Duodenal mucosa (tissue), 2 donors: ENCODE results near the gene OR2AP1.

Source experiments
- H3K27ac ChIP-seq: one replicate; pipeline ENCODE4 v1.7.0; 2013; ENCODE audit warnings: low read depth, low read length
- H3K27me3 ChIP-seq, 2 donors: one replicate each; pipeline ENCODE4 v1.7.0; 2013; ENCODE audit warnings: low read length in 2 of 2, control low read depth in 1 of 2; ENCODE audit not compliant: insufficient read depth in 2 of 2, control insufficient read depth in 1 of 2
- H3K36me3 ChIP-seq, 2 donors: one replicate each; pipeline ENCODE4 v1.7.0; 2013; ENCODE audit warnings: low read length in 2 of 2, control low read depth in 1 of 2; ENCODE audit not compliant: insufficient read depth in 2 of 2, control insufficient read depth in 1 of 2
- H3K4me1 ChIP-seq, 2 donors: one replicate each; pipeline ENCODE4 v1.7.0; 2013; ENCODE audit warnings: low read length in 2 of 2, control low read depth in 1 of 2; ENCODE audit not compliant: insufficient read depth in 2 of 2, control insufficient read depth in 1 of 2
- H3K4me3 ChIP-seq, 2 donors: one replicate each; pipeline ENCODE4 v1.7.0; 2013; ENCODE audit warnings: low read length in 2 of 2, low read depth in 1 of 2
- H3K9ac ChIP-seq, 2 donors: one replicate each; pipeline ENCODE4 v1.7.0; 2013; ENCODE audit warnings: low read length in 2 of 2, low read depth in 1 of 2
- H3K9me3 ChIP-seq, 2 donors: one replicate each; pipeline ENCODE4 v1.7.0; 2013; ENCODE audit warnings: low read length in 2 of 2, control low read depth in 1 of 2; ENCODE audit not compliant: control insufficient read depth in 1 of 2

OR2AP1 gene

DNA sequence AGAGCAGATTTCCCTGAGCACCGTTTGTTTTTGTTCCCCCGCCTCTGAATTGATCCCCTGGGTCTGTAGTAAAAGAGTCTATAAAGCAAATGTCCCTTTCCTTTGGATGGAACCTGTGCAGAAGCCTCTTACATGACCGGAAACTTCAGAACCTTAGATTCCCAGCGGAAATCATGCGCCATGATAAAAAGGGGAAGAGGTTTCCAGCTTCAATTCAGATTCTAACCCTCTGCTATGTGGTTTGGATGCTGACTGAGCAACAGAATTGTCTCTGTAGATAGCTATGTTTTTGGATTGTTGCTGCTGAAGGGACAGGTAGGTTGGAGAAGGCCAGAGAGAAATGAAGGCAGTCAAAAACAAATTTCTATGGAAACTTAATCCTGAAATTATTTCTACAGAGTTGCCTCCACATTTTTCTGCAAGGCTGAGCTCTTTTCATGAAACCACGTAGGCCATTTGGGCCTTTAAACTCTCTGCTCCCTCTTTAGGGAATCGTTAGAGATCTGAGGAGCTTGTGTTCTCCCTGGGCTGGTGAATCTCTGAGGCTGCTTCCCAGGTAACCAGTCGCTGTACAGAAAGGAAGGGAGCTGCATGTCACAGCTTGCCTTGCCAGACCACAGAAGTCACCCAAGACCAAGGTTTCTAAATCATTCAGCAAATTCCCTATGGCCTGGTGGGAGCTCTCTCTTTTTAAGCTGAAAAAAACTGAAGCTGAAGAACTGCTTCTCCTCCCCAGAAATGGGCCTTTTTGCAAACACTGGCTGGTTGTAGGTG lies 35.7 kb downstream of the OR2AP1 start:
- Histone ChIP-seq H3K4me1 (no peaks in the 10 kb centered on the region), H3K27me3 (no peaks in the 10 kb centered on the region), H3K36me3 (no peaks in the 10 kb centered on the region), H3K4me3 (no peak overlapping the region), H3K27ac (no peak overlapping the region), H3K9me3 (no peaks in the 10 kb centered on the region), H3K9ac (no peak overlapping the region)

DNA sequence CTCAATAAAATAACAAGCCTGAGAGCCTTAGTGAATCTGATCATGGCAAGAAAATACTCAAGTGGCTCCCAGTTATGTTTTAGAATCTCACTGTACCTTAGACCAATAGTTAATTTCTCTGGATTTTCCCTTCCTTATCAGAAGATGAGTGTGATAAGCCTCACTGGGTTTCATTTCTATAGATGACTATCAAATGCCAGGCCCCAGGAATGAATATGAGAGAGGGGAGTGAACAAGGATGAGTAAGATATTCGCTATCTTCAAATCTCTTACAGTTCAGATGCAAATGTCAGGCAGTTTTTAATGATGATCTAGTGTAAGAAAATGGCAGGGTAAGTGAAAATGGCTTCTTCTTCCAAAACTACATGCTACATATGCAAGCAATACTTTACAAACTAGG lies 38.3 kb downstream of the OR2AP1 start:
- Histone ChIP-seq H3K4me1 (no peaks in the 10 kb centered on the region), H3K4me3 (no peak overlapping the region), H3K36me3 (no peaks in the 10 kb centered on the region), H3K27ac (no peak overlapping the region), H3K9ac (no peak overlapping the region), H3K27me3 (no peaks in the 10 kb centered on the region), H3K9me3 (peaks cover 4 to 5% of the 10 kb centered on the region in 2 donors)

DNA sequence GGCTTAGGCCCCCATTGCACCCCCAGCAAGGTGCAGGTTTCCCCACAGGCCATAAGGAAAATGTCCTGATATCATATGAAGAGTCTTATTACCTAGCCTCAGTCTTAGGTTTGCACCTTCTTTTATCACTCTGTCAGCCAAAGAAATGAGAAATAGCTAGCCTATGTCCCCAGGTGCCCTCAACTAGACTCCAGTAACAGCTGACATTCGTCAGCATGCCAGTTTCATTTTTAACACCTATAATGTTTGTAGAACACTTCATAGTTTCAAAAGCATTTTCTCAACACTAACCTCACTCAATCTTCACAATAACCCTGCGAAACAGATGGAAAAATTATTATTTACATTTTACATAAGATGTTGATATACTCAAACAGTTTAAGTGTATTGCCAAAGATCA lies 40.4 kb downstream of the OR2AP1 start:
- no peak overlapping the region for H3K9ac ChIP-seq
- H3K36me3 ChIP-seq = no peaks in the 10 kb centered on the region
- no peaks in the 10 kb centered on the region for H3K4me1 ChIP-seq
- no peak overlapping the region for H3K4me3 ChIP-seq
- H3K27me3 ChIP-seq = no peaks in the 10 kb centered on the region
- peaks cover 4 to 5% of the 10 kb centered on the region in 2 donors for H3K9me3 ChIP-seq
- H3K27ac ChIP-seq = no peak overlapping the region

DNA sequence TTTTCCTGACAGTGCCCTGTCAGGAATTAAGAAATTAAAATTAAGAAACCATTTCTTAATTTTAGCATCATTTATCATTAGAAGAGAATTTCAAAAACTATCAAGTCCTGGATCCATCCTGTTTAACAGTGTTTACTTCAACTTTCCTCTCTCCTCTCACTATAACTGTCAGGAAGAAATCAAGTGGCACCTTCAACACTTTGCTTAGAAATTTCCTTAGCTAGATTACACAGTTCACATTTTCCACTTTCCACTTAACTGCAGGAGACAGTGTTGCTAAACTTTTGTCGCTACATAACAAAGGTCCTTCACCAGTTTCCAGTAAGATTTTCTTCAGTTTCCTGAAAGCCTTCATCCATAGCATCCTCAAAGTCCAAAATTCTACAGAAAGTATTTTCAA lies 42.5 kb downstream of the OR2AP1 start:
- Histone ChIP-seq H3K9me3 (peaks cover 4 to 5% of the 10 kb centered on the region in 2 donors), H3K9ac (no peak overlapping the region), H3K27me3 (no peaks in the 10 kb centered on the region), H3K4me3 (no peak overlapping the region), H3K4me1 (peaks cover 0 to 3% of the 10 kb centered on the region in 2 donors), H3K27ac (no peak overlapping the region), H3K36me3 (no peaks in the 10 kb centered on the region)

DNA sequence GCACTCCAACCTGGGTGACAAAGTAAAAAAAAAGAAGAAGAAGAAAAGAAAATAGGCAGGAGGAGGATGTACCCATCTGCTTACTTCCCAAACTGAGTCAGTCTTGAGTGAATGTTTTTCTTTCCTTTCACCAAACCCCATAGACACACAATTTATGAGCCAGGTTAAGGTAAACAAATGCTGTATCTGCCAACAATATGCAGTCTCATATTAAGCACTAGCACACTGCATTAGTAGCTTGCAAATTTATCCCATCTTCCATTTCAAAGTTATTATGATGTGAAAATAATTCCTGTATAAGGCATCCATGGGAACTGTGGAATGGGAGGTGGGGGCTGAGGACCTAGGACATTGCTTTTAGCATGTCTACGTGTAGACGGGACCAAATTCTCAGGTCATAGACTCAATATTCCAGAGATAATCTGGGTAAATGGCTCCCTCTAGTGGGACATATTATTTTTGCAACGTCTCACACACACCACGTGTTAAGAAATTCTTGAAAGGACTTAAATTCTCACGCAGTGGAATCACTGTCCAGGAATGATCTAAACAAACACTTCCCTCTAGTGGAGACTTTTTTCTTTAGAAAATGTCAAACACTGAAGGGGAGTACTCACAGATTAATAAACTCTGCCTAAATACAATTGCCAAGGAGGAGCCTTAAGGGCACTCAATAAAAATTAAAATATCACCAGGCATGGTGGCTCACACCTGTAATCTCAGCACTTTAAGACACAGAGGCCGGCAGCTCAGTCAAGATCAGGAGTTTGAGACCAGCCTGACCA lies 47.3 kb downstream of the OR2AP1 start:
- no peaks in the 10 kb centered on the region for H3K36me3 ChIP-seq
- H3K27me3 ChIP-seq = peaks cover 0 to 5% of the 10 kb centered on the region in 2 donors
- no peak overlapping the region for H3K9ac ChIP-seq
- peaks cover 0 to 3% of the 10 kb centered on the region in 2 donors for H3K4me1 ChIP-seq
- peaks cover 4 to 5% of the 10 kb centered on the region in 2 donors for H3K9me3 ChIP-seq
- no peak overlapping the region for H3K27ac ChIP-seq
- H3K4me3 ChIP-seq = no peak overlapping the region

GRCh38 chr12:55624056-55624455 lies 51.8 kb downstream of the OR2AP1 start:
- Histone ChIP-seq H3K4me3 (no peak overlapping the region), H3K36me3 (no peaks in the 10 kb centered on the region), H3K4me1 (peaks cover 0 to 3% of the 10 kb centered on the region in 2 donors), H3K9me3 (no peaks in the 10 kb centered on the region), H3K9ac (no peak overlapping the region), H3K27ac (no peak overlapping the region), H3K27me3 (peaks cover 0 to 5% of the 10 kb centered on the region in 2 donors)
